IPS-15b (cell line): Measurements from ENCODE around the gene SNX27.
A peak's percentile ranks its signal among the peaks of the same experiment; 100 is the strongest.

Experiments used
- H3K27me3 ChIP-seq: one replicate; pipeline ENCODE4 v1.6.1; 2013; ENCODE audit warnings: low read length; ENCODE audit not compliant: control insufficient read depth, insufficient read depth
- H3K36me3 ChIP-seq: one replicate; pipeline ENCODE4 v1.6.1; 2013; ENCODE audit warnings: low read length; ENCODE audit not compliant: control insufficient read depth, insufficient read depth
- H3K4me1 ChIP-seq: one replicate; pipeline ENCODE4 v1.6.1; 2013; ENCODE audit warnings: mild to moderate bottlenecking, low read length; ENCODE audit not compliant: control insufficient read depth, insufficient read depth
- H3K4me3 ChIP-seq: one replicate; pipeline ENCODE4 v1.5.1; 2013; ENCODE audit warnings: low read depth, low read length
- H3K9ac ChIP-seq: one replicate; pipeline ENCODE4 v1.6.1; 2013; ENCODE audit warnings: low read depth, mild to moderate bottlenecking, low read length
- H3K9me3 ChIP-seq: one replicate; pipeline ENCODE4 v1.6.1; 2013; ENCODE audit warnings: mild to moderate bottlenecking, low read length; ENCODE audit not compliant: control insufficient read depth, insufficient read depth

SNX27 gene

GRCh38 chr1:151718011-151718431, 106.2 kb downstream of the SNX27 start:
- no peaks in the 10 kb centered on the region for H3K36me3 ChIP-seq
- no peaks in the 10 kb centered on the region for H3K9me3 ChIP-seq
- no peak overlapping the region for H3K9ac ChIP-seq
- H3K27me3 ChIP-seq, result peaks cover 55% of the 10 kb centered on the region
- peaks cover 9% of the 10 kb centered on the region for H3K4me1 ChIP-seq
- H3K4me3 ChIP-seq, result no peak overlapping the region

- no peaks in the 10 kb centered on the region for H3K9me3 ChIP-seq
- no peaks in the 10 kb centered on the region for H3K36me3 ChIP-seq
- H3K4me1 ChIP-seq, result peaks cover 9% of the 10 kb centered on the region
- H3K9ac ChIP-seq, result no peak overlapping the region
- H3K27me3 ChIP-seq, result peaks cover 56% of the 10 kb centered on the region
- no peak overlapping the region for H3K4me3 ChIP-seq
These were observed 106.8 kb downstream of the SNX27 start for GRCh38 chr1:151718666-151719065.

GRCh38 chr1:151720125-151720524, 108.3 kb downstream of the SNX27 start:
- H3K4me3 ChIP-seq, result peak overlapping the region; percentile 46
- H3K36me3 ChIP-seq, result no peaks in the 10 kb centered on the region
- H3K9ac ChIP-seq, result no peak overlapping the region
- H3K27me3 ChIP-seq, result peaks cover 58% of the 10 kb centered on the region
- H3K4me1 ChIP-seq, result peaks cover 18% of the 10 kb centered on the region
- H3K9me3 ChIP-seq, result no peaks in the 10 kb centered on the region

GRCh38 chr1:151720554-151720953, 108.7 kb downstream of the SNX27 start:
- Histone ChIP-seq H3K4me3 (peak overlapping the region; percentile 46), H3K9me3 (no peaks in the 10 kb centered on the region), H3K9ac (no peak overlapping the region), H3K36me3 (no peaks in the 10 kb centered on the region), H3K4me1 (peaks cover 18% of the 10 kb centered on the region), H3K27me3 (peaks cover 58% of the 10 kb centered on the region)

- peak within 1 kb of the TSS; percentile 71 for H3K4me3 ChIP-seq
- H3K36me3 ChIP-seq, result no peaks in the 10 kb centered on the region
- H3K27me3 ChIP-seq, result peaks cover 58% of the 10 kb centered on the region
- no peaks in the 10 kb centered on the region for H3K9me3 ChIP-seq
- H3K9ac ChIP-seq, result no peak within 1 kb of the TSS
- H3K4me1 ChIP-seq, result peaks cover 18% of the 10 kb centered on the region
These were observed 109.3 kb downstream of the SNX27 start, which contains the start of gene RIIAD1 for GRCh38 chr1:151720974-151721787. Gene RIIAD1, plus strand, starts transcription at chr1:151721522. Its CDS starts 15 bp downstream, at chr1:151721537.

GRCh38 chr1:151721788-151722510, 110.1 kb downstream of the SNX27 start:
- Histone ChIP-seq H3K27me3 (peaks cover 58% of the 10 kb centered on the region), H3K36me3 (no peaks in the 10 kb centered on the region), H3K9ac (no peak overlapping the region), H3K4me3 (peak overlapping the region; percentile 71), H3K9me3 (no peaks in the 10 kb centered on the region), H3K4me1 (peaks cover 18% of the 10 kb centered on the region)

- Histone ChIP-seq H3K36me3 (no peaks in the 10 kb centered on the region), H3K27me3 (peaks cover 46% of the 10 kb centered on the region), H3K9ac (no peak overlapping the region), H3K4me3 (no peak overlapping the region), H3K4me1 (peaks cover 22% of the 10 kb centered on the region), H3K9me3 (no peaks in the 10 kb centered on the region)
These were observed 112.0 kb downstream of the SNX27 start for GRCh38 chr1:151723726-151724370.

GRCh38 chr1:151728151-151729054, 116.6 kb downstream of the SNX27 start:
- H3K9me3 ChIP-seq, result no peaks in the 10 kb centered on the region
- H3K4me1 ChIP-seq, result peaks cover 21% of the 10 kb centered on the region
- peaks cover 9% of the 10 kb centered on the region for H3K27me3 ChIP-seq
- H3K9ac ChIP-seq, result no peak overlapping the region
- H3K4me3 ChIP-seq, result peak overlapping the region; percentile 27
- no peaks in the 10 kb centered on the region for H3K36me3 ChIP-seq

GRCh38 chr1:151729157-151729965, 117.5 kb downstream of the SNX27 start:
- Histone ChIP-seq H3K4me1 (peaks cover 14% of the 10 kb centered on the region), H3K4me3 (no peak overlapping the region), H3K9me3 (no peaks in the 10 kb centered on the region), H3K27me3 (peaks cover 6% of the 10 kb centered on the region), H3K9ac (no peak overlapping the region), H3K36me3 (no peaks in the 10 kb centered on the region)

- H3K9me3 ChIP-seq, result no peaks in the 10 kb centered on the region
- H3K36me3 ChIP-seq, result no peaks in the 10 kb centered on the region
- H3K27me3 ChIP-seq, result peaks cover 6% of the 10 kb centered on the region
- H3K9ac ChIP-seq, result no peak overlapping the region
- H3K4me1 ChIP-seq, result peaks cover 12% of the 10 kb centered on the region
- no peak overlapping the region for H3K4me3 ChIP-seq
These were observed 118.1 kb downstream of the SNX27 start for GRCh38 chr1:151729966-151730291.
